Activated naive CD8-positive, alpha-beta T cell treated with anti-CD3 and anti-CD28 coated beads, Interleukin-2, amount 50 U/mL, for 24 hours (primary cell): Measurements from ENCODE around the gene SCGB1C2.
"Not testable (repeated sequence)": the region's sequence is repeated elsewhere in the genome, so short reads cannot be mapped to it uniquely, and the experiment has no call there.

Experiments used
- ATAC-seq: fragments of 150-1000 bp; cut with Tn5 transposase; one replicate; pipeline ENCODE4 v1.10.0; 2021
- DNase-seq: peaks from one replicate; pipeline ENCODE4 v3.0.0; 2021
- H3K27ac Mint-ChIP-seq: one replicate; pipeline ENCODE4 v1.8.0; 2021; ENCODE audit warnings: mild to moderate bottlenecking, mixed read lengths
- H3K27me3 Mint-ChIP-seq: one replicate; pipeline ENCODE4 v1.8.0; 2021; ENCODE audit warnings: mixed read lengths
- H3K36me3 Mint-ChIP-seq: one replicate; pipeline ENCODE4 v1.8.0; 2021; ENCODE audit warnings: low read depth, mixed read lengths
- H3K4me1 Mint-ChIP-seq: one replicate; pipeline ENCODE4 v1.8.0; 2021; ENCODE audit warnings: mixed read lengths
- H3K4me3 Mint-ChIP-seq: one replicate; pipeline ENCODE4 v1.8.0; 2021; ENCODE audit warnings: mild to moderate bottlenecking, moderate library complexity, mixed read lengths
- H3K9me3 Mint-ChIP-seq: one replicate; pipeline ENCODE4 v1.8.0; 2021; ENCODE audit warnings: mixed read lengths

SCGB1C2 gene

DNA sequence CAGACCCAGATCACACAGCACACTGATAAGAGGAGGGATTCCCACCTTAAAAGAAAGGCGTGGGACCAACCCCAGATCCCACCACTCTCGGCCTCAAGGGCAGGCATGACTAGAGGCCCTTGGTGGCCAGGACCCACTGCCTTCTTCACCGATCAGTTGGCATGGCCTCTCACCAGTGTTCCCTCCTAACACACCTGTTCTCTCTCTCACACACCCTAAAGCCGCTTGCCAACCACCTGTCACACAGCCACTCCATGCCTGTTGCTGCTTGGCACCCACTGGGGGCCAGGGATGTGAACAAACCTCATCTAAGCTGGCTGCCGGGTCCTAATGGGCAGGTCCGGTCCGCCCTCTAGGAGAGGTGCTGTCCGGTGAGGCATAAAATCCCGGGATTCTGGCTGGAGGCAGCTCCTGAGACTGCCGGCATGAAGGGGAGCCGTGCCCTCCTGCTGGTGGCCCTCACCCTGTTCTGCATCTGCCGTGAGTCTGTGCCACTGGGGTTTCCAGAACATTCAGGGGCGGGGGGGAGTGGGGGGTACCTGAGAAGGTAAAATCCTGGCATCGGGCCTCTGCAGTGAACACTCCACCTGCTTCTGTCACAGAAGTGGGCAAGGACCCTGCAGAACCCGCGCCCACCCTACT lies at the start of gene SCGB1C2:
SCGB1C2 (plus strand) TSS at position 404 of the 642 bp plus-strand sequence; CDS start at position 426, 22 bp downstream.
- H3K27me3 Mint-ChIP-seq, DNase-seq, H3K36me3 Mint-ChIP-seq, H3K4me1 Mint-ChIP-seq, ATAC-seq, H3K4me3 Mint-ChIP-seq, H3K9me3 Mint-ChIP-seq, H3K27ac Mint-ChIP-seq: not testable (repeated sequence)

DNA sequence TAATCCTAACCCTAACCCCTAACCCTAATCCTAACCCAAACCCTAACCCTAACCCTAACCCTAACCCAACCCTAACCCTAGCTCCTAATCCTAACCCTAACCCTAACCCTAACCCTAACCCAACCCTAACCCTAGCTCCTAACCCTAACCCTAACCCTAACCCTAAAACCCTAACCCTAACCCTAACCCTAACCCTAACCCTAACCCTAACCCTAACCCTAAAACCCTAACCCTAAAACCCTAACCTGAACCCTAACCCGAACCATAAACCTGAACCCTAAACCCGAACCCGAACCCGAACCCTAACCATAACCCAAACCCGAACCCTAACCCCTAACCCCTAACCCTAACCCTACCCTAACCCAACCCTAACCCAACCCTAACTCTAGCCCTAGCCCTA lies 24.3 kb upstream of the SCGB1C2 start:
- not testable (repeated sequence) for DNase-seq

DNA sequence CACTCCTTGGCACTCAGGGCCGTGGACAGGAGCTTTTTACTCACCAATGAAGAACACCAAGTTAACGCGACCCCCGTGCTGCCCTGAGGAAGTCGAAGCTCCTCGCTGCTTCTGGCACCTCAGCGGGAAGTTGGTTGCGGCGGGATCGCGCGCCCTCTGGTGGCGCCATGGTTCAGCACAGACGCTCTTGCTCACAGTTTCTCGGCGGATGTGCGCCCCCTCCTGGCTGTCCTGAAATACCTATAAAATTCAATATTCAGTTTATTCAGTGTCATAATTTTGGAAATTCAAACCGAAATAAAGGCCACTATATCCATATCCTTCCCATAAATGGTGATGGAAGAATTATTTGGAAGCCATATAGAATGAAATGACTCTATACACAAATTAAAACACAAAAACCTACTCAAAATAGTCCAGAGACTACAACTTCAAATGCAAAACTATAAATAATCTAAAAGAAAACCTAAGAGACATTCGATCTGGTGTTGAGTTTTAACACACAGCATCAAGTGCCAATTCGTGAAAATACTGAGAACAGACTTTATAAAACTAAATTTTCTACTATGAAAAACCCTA lies 18.9 kb upstream of the SCGB1C2 start:
- not testable (repeated sequence) for H3K4me3 Mint-ChIP-seq, H3K27me3 Mint-ChIP-seq
- peak; percentile 76 for DNase-seq

More for the DNA sequence above, 24.3 kb upstream of the SCGB1C2 start:
- not testable (repeated sequence) for H3K4me3 Mint-ChIP-seq, H3K36me3 Mint-ChIP-seq, H3K4me1 Mint-ChIP-seq, ATAC-seq, H3K27me3 Mint-ChIP-seq, H3K9me3 Mint-ChIP-seq, H3K27ac Mint-ChIP-seq

DNA sequence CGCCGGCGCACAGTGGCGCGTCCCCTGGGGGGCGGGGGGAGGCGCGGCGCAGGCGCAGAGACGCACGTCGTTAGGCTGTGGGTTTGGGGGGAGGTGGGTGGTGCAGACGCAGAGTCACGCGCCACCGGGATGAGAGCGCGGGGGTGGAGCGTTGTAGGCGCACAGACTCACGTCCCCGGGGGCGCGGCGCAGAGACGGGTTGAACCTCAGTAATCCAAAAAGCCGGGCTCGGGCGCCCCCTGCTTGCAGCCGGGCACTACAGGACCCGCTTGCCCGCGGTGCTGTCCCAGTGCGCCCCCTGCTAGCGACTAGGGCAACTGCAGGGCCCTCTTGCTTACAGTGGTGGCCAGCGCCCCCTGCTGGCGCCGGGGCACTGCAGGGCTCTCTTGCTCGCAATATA lies 3.4 kb upstream of the SCGB1C2 start:
- H3K9me3 Mint-ChIP-seq, H3K36me3 Mint-ChIP-seq, DNase-seq, H3K27me3 Mint-ChIP-seq, H3K27ac Mint-ChIP-seq, H3K4me3 Mint-ChIP-seq, ATAC-seq, H3K4me1 Mint-ChIP-seq: not testable (repeated sequence)

More for the DNA sequence above, 18.9 kb upstream of the SCGB1C2 start:
- not testable (repeated sequence) for ATAC-seq, H3K36me3 Mint-ChIP-seq, H3K4me1 Mint-ChIP-seq, H3K9me3 Mint-ChIP-seq, H3K27ac Mint-ChIP-seq

DNA sequence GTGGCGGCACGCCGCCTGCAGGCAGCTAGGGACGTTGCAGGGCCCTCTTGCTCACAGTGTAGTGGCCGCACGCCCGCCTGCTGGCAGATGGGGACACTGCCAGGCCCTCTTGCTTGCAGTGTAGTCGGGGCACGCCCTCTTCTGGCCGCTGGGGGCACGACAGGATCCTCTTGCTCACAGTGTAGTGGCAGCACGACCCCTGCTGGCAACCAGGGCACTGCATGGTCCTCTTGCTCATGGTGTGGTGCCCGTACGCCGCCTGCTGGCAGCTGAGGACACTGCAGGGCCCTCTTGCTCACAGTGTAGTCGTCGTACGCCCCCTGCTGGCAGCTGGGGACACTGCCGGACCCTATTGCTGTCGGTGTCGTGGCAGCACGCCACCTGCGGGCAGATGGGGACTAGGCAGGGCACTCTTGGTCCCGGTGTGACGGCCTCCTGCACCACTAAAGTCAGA lies 3.0 kb upstream of the SCGB1C2 start:
- not testable (repeated sequence) for H3K27ac Mint-ChIP-seq, DNase-seq, H3K27me3 Mint-ChIP-seq, H3K9me3 Mint-ChIP-seq, H3K36me3 Mint-ChIP-seq, H3K4me1 Mint-ChIP-seq, H3K4me3 Mint-ChIP-seq
- peak; percentile 74 for ATAC-seq

DNA sequence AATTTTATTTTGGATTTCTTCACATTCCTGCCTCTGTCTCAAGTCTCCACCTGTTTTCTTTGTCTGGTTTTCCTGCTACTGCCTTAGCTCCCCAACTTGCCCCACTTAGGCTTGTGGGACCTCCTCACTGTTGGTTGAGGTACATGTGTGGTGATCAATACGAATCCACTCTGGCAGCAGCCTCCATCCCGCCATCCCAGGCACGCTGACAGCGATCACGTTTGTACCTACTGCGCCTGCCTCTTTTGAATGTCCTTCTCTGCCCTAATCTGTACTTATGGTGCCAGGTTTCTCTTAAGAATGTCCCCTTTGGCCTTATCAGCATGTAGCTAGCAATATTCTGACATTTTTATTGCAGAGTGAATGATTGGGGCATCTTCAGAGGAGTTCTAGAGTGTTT lies 2.3 kb upstream of the SCGB1C2 start:
- H3K27ac Mint-ChIP-seq, ATAC-seq, H3K27me3 Mint-ChIP-seq, H3K4me1 Mint-ChIP-seq, H3K36me3 Mint-ChIP-seq, DNase-seq, H3K4me3 Mint-ChIP-seq, H3K9me3 Mint-ChIP-seq: not testable (repeated sequence)

DNA sequence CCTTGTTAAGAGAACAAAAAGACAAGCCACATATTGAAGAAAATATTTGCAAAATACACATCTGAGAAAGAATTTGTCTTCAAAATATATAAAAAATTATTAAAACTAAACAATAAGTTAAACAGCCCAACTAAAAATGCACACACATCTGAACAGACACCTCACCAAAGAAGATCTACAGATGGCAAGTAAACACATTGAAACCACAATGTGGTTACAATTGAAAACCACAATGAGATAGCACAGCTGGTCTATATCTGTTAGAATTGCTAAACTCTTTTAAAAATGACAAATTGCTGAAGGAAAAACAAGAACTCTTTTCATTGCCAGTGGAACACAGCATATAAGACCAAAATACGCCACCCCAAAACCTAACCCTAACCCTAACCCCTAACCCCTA lies 1.5 kb upstream of the SCGB1C2 start:
- not testable (repeated sequence) for H3K27ac Mint-ChIP-seq, H3K9me3 Mint-ChIP-seq, H3K27me3 Mint-ChIP-seq, H3K4me3 Mint-ChIP-seq, H3K36me3 Mint-ChIP-seq, DNase-seq, ATAC-seq, H3K4me1 Mint-ChIP-seq

DNA sequence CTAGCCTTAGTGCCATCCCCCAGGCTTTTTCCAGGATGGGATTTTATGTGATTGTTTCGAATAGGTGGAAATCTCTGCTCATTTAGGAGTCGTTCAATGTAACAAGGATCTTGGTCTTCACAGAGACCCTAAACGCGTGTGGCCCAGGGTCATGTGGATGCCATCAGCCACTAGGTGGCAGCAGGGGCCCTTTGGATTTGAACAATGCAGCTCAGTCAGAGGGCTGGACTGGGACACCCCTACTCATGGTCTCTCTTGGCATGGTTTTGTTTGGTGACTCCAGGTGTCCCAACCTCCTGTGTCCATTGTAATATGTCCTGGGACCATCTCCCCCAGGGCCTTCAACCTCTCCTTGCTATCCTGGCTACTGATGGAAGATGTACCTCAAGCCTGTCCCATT lies 838 bp upstream of the SCGB1C2 start:
- DNase-seq = peak; percentile 77
- H3K4me3 Mint-ChIP-seq, H3K27ac Mint-ChIP-seq, H3K27me3 Mint-ChIP-seq, H3K9me3 Mint-ChIP-seq, H3K4me1 Mint-ChIP-seq, H3K36me3 Mint-ChIP-seq: not testable (repeated sequence)
- peak; percentile 92 for ATAC-seq

DNA sequence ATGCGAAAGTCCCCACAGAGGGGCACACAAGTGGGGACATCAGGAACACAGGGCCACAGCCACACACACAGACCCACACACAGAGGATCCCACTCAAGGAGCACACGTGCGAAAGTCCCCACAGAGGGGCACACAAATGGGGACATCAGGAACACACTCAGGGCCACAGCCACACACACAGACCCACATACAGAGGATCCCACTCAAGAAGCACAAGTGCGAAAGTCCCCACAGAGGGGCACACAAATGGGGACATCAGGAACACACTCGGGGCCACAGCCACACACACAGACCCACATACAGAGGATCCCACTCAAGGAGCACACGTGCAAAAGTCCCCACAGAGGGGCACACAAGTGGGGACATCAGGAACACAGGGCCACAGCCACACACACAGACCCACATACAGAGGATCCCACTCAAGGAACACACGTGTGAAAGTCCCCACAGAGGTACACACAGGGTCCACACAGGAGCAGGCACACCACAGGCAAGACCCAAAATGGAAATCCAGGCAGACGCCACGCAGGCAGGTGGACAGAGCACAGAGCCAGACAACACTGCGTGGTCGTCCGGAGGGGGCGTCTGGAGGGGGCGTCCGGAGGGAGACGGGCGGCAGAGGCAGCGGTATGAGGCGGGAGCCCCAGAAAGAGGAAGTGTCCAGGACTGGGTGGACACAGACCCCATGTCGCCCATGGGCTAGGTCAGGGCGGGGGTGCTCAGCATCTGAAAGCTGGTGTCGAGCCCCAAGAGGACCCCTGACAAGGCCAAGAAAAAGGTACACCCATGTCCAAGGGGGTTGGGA lies 2.2 kb downstream of the SCGB1C2 start:
- H3K4me3 Mint-ChIP-seq, H3K27me3 Mint-ChIP-seq, H3K36me3 Mint-ChIP-seq, H3K4me1 Mint-ChIP-seq, H3K9me3 Mint-ChIP-seq, DNase-seq, ATAC-seq, H3K27ac Mint-ChIP-seq: not testable (repeated sequence)

DNA sequence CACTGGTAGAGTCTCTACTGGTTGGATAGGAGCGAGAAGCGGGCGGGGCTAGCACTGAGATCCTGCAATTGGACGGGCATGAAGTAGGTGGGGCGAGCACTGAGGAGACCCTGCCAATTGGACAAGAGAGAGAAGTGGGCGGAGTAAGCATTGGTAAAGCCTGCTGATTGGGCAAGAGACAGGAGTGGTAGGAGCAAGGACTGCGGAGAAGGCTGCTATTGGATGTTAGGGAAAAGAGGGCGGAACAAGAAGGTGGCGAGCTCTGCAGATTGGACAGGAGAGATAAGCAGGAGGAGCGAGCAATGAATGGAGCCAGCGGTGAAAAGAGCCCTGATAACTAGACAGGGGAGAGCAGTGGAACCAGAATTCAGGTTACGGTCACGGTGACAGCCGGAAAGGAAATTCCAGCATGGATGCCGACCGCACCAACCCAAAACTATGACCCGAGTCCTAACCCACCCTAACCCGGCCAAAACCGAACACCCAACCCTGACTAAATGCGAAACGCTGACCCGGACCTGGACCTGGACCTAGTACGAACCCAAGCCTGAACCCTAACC lies 4.8 kb downstream of the SCGB1C2 start:
- Mint-ChIP-seq H3K4me1 (no peaks in the 10 kb centered on the region), H3K9me3 (no peaks in the 10 kb centered on the region), H3K27ac (no peak overlapping the region), H3K4me3 (no peak overlapping the region), H3K27me3 (peaks cover 7% of the 10 kb centered on the region), H3K36me3 (no peaks in the 10 kb centered on the region)
- ATAC-seq (no peak), DNase-seq (peak; percentile 32)

DNA sequence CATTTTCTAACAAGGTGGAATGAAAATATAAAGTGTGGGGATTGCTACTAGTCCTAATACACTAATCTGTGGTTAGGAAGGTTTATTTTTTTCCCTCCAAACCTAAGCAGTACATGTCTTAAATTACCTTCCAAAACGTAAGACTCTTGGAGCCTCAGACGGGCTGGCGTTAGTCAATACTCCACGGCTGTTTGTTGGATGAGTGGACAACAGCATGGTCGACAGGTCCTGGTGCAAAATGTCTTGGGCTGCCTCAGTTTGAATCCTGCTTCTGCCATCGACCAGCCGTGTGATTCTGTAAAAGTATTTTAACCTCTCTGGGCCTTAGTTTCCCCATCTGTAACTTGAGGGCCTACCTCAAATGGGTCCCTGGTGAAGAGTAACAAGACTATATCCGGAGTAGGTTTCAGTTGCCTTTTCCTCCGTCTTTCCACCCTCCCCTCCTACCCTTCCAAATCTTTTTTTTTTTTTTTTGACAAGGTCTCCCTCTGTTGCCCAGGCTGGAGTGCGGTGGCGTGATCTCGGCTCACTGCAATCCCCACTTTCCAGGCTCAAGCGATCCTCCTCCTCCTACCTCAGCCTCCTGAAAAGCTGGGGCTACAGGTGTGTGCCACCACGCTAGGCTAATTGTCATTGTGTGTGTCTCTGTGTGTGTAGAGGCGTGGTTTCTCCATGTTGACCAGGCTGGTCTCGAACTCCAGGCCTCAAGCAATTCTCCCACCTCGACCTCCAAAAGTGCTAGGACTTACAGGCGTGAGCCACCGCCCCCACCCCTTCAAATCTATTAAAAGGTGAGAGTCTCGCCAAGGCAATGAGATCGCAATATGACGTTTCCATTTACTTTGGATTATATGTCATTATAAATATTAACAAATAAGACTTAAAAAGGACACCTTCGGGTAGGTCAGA lies 5.8 kb downstream of the SCGB1C2 start:
- Mint-ChIP-seq H3K36me3 (no peaks in the 10 kb centered on the region), H3K4me1 (no peaks in the 10 kb centered on the region), H3K27me3 (peaks cover 7% of the 10 kb centered on the region), H3K27ac (no peak overlapping the region), H3K4me3 (no peak overlapping the region), H3K9me3 (no peaks in the 10 kb centered on the region)
- ATAC-seq = no peak
- DNase-seq = no peak

DNA sequence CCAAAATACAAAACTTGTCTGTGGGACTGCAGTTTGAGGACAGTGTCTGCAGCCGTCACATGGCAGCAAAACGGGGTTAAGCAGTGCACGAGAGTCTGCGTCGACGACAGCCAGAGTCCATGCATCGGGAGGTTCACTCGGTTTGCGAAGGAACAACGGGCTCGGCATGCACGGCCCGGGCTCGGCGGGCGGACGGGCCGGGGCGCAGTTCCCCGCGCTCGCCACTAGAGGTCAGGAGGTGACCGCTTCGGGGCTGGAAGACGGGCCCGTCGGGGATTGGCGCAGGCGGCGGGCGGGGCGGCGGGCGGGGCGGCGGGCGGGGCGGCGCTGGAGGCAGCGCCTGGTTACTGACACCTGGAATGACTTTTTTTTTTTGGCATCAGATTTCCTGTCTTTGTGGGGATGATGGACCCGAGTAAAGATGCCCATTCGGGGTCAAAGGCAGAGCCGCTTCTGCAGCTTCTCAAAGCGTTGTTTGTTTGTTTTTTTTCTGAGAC lies 6.5 kb downstream of the SCGB1C2 start:
- no peaks in the 10 kb centered on the region for H3K36me3 Mint-ChIP-seq
- peak; percentile 60 for ATAC-seq
- no peak overlapping the region for H3K27ac Mint-ChIP-seq
- H3K27me3 Mint-ChIP-seq = peaks cover 7% of the 10 kb centered on the region
- DNase-seq = peak; percentile 90
- H3K9me3 Mint-ChIP-seq = no peaks in the 10 kb centered on the region
- no peaks in the 10 kb centered on the region for H3K4me1 Mint-ChIP-seq
- H3K4me3 Mint-ChIP-seq = no peak overlapping the region

DNA sequence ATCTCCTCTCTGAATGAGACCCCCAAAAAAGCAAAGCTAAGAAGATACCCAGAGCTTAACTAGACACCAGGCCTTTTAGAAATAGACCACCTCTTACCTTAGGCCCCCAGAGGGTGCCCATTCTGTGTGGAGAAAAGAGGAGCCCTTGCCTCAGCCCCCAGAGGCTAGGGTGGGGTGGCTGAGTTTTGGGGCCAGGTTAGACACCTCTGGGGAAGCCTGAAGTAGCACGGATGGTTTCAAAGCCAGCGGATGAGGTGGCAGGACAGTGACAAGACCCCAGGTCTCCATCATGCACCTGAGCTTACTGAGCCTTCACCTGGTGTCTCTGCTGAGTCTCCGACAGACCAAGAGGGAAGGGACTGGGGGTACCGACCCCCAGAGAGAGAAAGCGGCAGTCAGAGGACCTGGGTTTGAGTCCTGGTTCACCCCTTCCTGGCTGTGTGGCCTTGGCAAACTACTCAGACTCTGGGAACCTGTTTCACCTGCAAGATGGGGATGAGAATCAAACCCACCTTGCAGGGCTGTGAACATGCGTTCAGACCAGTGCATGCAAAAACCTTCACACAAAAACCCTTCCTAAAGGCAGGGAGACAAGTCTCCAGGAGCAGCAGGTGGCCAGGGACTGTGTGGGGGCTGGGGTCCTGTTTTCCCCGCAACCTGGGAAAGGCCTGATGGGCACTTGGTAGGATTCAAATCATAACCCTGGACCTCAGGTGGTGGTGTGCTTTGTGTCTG lies 7.7 kb downstream of the SCGB1C2 start:
- Mint-ChIP-seq H3K4me1 (no peaks in the 10 kb centered on the region), H3K9me3 (no peaks in the 10 kb centered on the region), H3K27me3 (peaks cover 4% of the 10 kb centered on the region), H3K36me3 (no peaks in the 10 kb centered on the region), H3K27ac (no peak overlapping the region), H3K4me3 (no peak overlapping the region)
- DNase-seq (no peak), ATAC-seq (no peak)
